HEK293 (cell line): Measurements from ENCODE around the gene HNRNPH1.

Experiments
- CTCF ChIA-PET: fragments of 350-600 bp; formaldehyde crosslinking; extraction: SDS; loops from one replicate; lab custom pipeline; 2021; ENCODE audit warnings: antibody characterized with exemption; lab: Yijun Ruan, JAX
- POLR2A ChIA-PET: fragments of 300-600 bp; formaldehyde crosslinking; extraction: SDS; loops from one replicate; lab custom pipeline; 2020; ENCODE audit warnings: antibody characterized with exemption, inconsistent platforms; lab: Yijun Ruan, JAX
- H3K27ac ChIP-seq: fragments of 200-500 bp; sonication (Bioruptor generic); 2 replicates; pipeline ENCODE4 v1.5.1; 2014; ENCODE audit warnings: low read depth, low read length, control low read depth, inconsistent platforms; ENCODE audit errors: extremely low read depth
- H3K36me3 ChIP-seq, 2 experiments: fragments of 200-500 bp in 1 of 2; sonication (Bioruptor generic) in 1 of 2; 1 replicate in 1 of 2; 2 replicates in 1 of 2; pipeline ENCODE4 v1.5.1; 2014 to 2017; ENCODE audit warnings: inconsistent platforms in 2 of 2, low read length in 2 of 2; ENCODE audit not compliant: control insufficient read depth in 2 of 2, insufficient read depth in 1 of 2
- H3K4me1 ChIP-seq: fragments of 200-500 bp; sonication (Bioruptor generic); 2 replicates; pipeline ENCODE4 v1.5.1; 2014; ENCODE audit warnings: mild to moderate bottlenecking, low read length, inconsistent platforms; ENCODE audit not compliant: control insufficient read depth, insufficient read depth
- H3K4me3 ChIP-seq: 2 replicates; pipeline ENCODE4 v1.5.1; 2011; ENCODE audit warnings: low read depth, mild to moderate bottlenecking, control low read depth, low read length, moderate library complexity
- H3K9me3 ChIP-seq: fragments of 200-500 bp; sonication (Bioruptor generic); 2 replicates; pipeline ENCODE4 v1.5.1; 2014; ENCODE audit warnings: low read depth, low read length, inconsistent platforms; ENCODE audit not compliant: control insufficient read depth, insufficient read depth
- KLF10 ChIP-seq: fragments of 450-650 bp; IDR thresholded peaks from 2 replicates; pipeline ENCODE4 v1.5.1; 2018; ENCODE audit warnings: missing biosample characterization, mild to moderate bottlenecking, missing genetic modification characterization
- PBX3 ChIP-seq: sonication (generic); formaldehyde crosslinking; IDR thresholded peaks from 2 replicates; pipeline ENCODE4 v1.8.1; 2022; ENCODE audit warnings: mild to moderate bottlenecking, moderate library complexity, missing genetic modification reagents
- YY1 ChIP-seq: fragments of 450-650 bp; formaldehyde crosslinking; IDR thresholded peaks from 2 replicates; pipeline ENCODE4 v1.5.1; 2018; ENCODE audit warnings: missing biosample characterization, missing genetic modification characterization
- ZBTB49 ChIP-seq: fragments of 450-650 bp; formaldehyde crosslinking; IDR thresholded peaks from 2 replicates; pipeline ENCODE4 v1.5.1; 2016; ENCODE audit warnings: missing biosample characterization, missing genetic modification characterization, low read depth
- ZNF394 ChIP-seq: fragments of 450-650 bp; formaldehyde crosslinking; IDR thresholded peaks from 2 replicates; pipeline ENCODE4 v1.5.1; 2016; ENCODE audit warnings: missing biosample characterization, missing genetic modification characterization, mild to moderate bottlenecking, moderate library complexity, borderline replicate concordance
- ZNF510 ChIP-seq: fragments of 450-650 bp; formaldehyde crosslinking; IDR thresholded peaks from 2 replicates; pipeline ENCODE4 v1.5.1; 2018; ENCODE audit warnings: mild to moderate bottlenecking, missing genetic modification characterization, missing biosample characterization; ENCODE audit not compliant: insufficient replicate concordance
- ZNF514 ChIP-seq: fragments of 450-650 bp; formaldehyde crosslinking; IDR thresholded peaks from 2 replicates; pipeline ENCODE4 v1.5.1; 2016; ENCODE audit warnings: missing biosample characterization, missing genetic modification characterization
- ZNF518A ChIP-seq: fragments of 450-650 bp; formaldehyde crosslinking; conservative IDR thresholded peaks from 2 replicates; pipeline ENCODE4 v1.5.1; 2016; ENCODE audit warnings: low read depth, missing biosample characterization, missing genetic modification characterization
- ZNF529 ChIP-seq: fragments of 450-650 bp; formaldehyde crosslinking; IDR thresholded peaks from 2 replicates; pipeline ENCODE4 v1.5.1; 2017; ENCODE audit warnings: missing genetic modification characterization, missing biosample characterization; ENCODE audit not compliant: insufficient replicate concordance
- ZNF629 ChIP-seq: fragments of 450-650 bp; formaldehyde crosslinking; IDR thresholded peaks from 2 replicates; pipeline ENCODE4 v1.5.1; 2017; ENCODE audit warnings: missing biosample characterization, missing genetic modification characterization
- ZNF639 ChIP-seq: fragments of 450-650 bp; formaldehyde crosslinking; IDR thresholded peaks from 2 replicates; pipeline ENCODE4 v1.5.1; 2016; ENCODE audit warnings: missing biosample characterization, missing genetic modification characterization
- ZNF645 ChIP-seq: fragments of 450-650 bp; formaldehyde crosslinking; IDR thresholded peaks from 2 replicates; pipeline ENCODE4; 2016; ENCODE audit warnings: missing biosample characterization, missing genetic modification characterization
- ZNF677 ChIP-seq: fragments of 450-650 bp; IDR thresholded peaks from 2 replicates; pipeline ENCODE4 v1.5.0; 2018; ENCODE audit warnings: missing biosample characterization, mild to moderate bottlenecking, missing genetic modification characterization, moderate library complexity
- ZNF768 ChIP-seq: fragments of 450-650 bp; formaldehyde crosslinking; IDR thresholded peaks from 2 replicates; pipeline ENCODE4 v1.5.1; 2018; ENCODE audit warnings: missing biosample characterization, mild to moderate bottlenecking, missing genetic modification characterization
- ZNF792 ChIP-seq: fragments of 450-650 bp; formaldehyde crosslinking; IDR thresholded peaks from 2 replicates; pipeline ENCODE4 v1.5.1; 2016; ENCODE audit warnings: missing biosample characterization, missing genetic modification characterization

HNRNPH1 gene

GRCh38 chr5:179620703-179621350, 2.6 kb downstream of the HNRNPH1 start (continued):
- no peak for TF ChIP-seq ZNF518A (tag by site-specific recombination)

GRCh38 chr5:179620293-179620692, 3.2 kb downstream of the HNRNPH1 start:
- Histone ChIP-seq H3K9me3 (no peaks in the 10 kb centered on the region), H3K36me3 (peaks cover 70 to 73% of the 10 kb centered on the region in 2 experiments), H3K4me3 (peak overlapping the region; percentile 99), H3K27ac (no peak overlapping the region), H3K4me1 (peaks cover 10% of the 10 kb centered on the region)
- no peak for TF ChIP-seq ZNF394
- no peak for TF ChIP-seq ZNF677 (tag by site-specific recombination)
- TF ChIP-seq ZNF792 (tag by site-specific recombination), result no peak
- no peak for TF ChIP-seq ZNF529 (tag by site-specific recombination)
- TF ChIP-seq PBX3 (CRISPR knock-in tag), result no peak
- no peak for TF ChIP-seq KLF10 (tag by site-specific recombination)
- TF ChIP-seq ZNF629 (tag by site-specific recombination), result no peak
- ChIA-PET POLR2A (interaction anchor here (0.9 to 2.3 kb wide), 4 partner anchors 9 to 61 kb away, joined by 3 to 11 read pairs (median 6); no protein-coding TSS in a partner anchor), CTCF (interaction anchor here (0.9 to 1.4 kb wide), 2 partner anchors 12 to 294 kb away, joined by 3 to 4 read pairs; no protein-coding TSS in a partner anchor)

- ChIA-PET POLR2A (interaction anchor here (1.9 to 2.3 kb wide), 2 partner anchors 8 to 12 kb away, joined by 7 to 11 read pairs; no protein-coding TSS in a partner anchor), CTCF (interaction anchor here (0.6 to 1.4 kb wide), 3 partner anchors 13 to 984 kb away, joined by 3 to 4 read pairs (median 4); no protein-coding TSS in a partner anchor)
- TF ChIP-seq ZBTB49 (no peak), YY1 (tag by site-specific recombination) (no peak), ZNF639 (tag by site-specific recombination) (no peak), ZNF768 (no peak), ZNF514 (tag by site-specific recombination) (no peak), ZNF645 (tag by site-specific recombination) (no peak), ZNF510 (tag by site-specific recombination) (no peak)
- Histone ChIP-seq H3K4me3 (peak overlapping the region; percentile 99), H3K27ac (no peak overlapping the region), H3K9me3 (no peaks in the 10 kb centered on the region), H3K36me3 (peaks cover 76 to 79% of the 10 kb centered on the region in 2 experiments), H3K4me1 (peaks cover 7% of the 10 kb centered on the region)
These were observed 3.7 kb downstream of the HNRNPH1 start for GRCh38 chr5:179619776-179620175.
